ENCODE results near the gene MNX1. TPM values are rescaled to one million over a fixed set of nuclear protein-coding genes. Genes with fewer than 3 reads are reported as not detected.

The MNX1 gene
- total RNA-seq, 1 donor from 2014 or later = 103 TPM

- no peak for DNase-seq (ENCODE audit: low spot score, unreplicated experiment)
- peaks cover 17% of the 10 kb centered on the region for H3K36me3 Mint-ChIP-seq (ENCODE audit: insufficient read depth)
- H3K9me3 Mint-ChIP-seq (ENCODE audit: low read depth) = no peaks in the 10 kb centered on the region
- H3K4me1 Mint-ChIP-seq (ENCODE audit: low read depth) = peaks cover 42% of the 10 kb centered on the region
- H3K27me3 Mint-ChIP-seq = peaks cover 18% of the 10 kb centered on the region
- peak overlapping the region; percentile 1 for H3K4me3 Mint-ChIP-seq (ENCODE audit: low read depth)
- TF ChIP-seq, protein P1, sequence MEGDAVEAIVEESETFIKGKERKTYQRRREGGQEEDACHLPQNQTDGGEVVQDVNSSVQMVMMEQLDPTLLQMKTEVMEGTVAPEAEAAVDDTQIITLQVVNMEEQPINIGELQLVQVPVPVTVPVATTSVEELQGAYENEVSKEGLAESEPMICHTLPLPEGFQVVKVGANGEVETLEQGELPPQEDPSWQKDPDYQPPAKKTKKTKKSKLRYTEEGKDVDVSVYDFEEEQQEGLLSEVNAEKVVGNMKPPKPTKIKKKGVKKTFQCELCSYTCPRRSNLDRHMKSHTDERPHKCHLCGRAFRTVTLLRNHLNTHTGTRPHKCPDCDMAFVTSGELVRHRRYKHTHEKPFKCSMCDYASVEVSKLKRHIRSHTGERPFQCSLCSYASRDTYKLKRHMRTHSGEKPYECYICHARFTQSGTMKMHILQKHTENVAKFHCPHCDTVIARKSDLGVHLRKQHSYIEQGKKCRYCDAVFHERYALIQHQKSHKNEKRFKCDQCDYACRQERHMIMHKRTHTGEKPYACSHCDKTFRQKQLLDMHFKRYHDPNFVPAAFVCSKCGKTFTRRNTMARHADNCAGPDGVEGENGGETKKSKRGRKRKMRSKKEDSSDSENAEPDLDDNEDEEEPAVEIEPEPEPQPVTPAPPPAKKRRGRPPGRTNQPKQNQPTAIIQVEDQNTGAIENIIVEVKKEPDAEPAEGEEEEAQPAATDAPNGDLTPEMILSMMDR (IDR thresholded peaks at IDR 0.05; ENCODE audit: unreplicated experiment) = no peak
- H3K27ac Mint-ChIP-seq = peak overlapping the region; percentile 35
Measured at GRCh38 chr7:156993925-156994235, 16.6 kb downstream of the MNX1 start.

- Mint-ChIP-seq H3K27ac (peak overlapping the region; percentile 35), H3K27me3 (peaks cover 18% of the 10 kb centered on the region), H3K9me3 (ENCODE audit: low read depth) (no peaks in the 10 kb centered on the region), H3K4me1 (ENCODE audit: low read depth) (peaks cover 42% of the 10 kb centered on the region), H3K36me3 (ENCODE audit: insufficient read depth) (peaks cover 19% of the 10 kb centered on the region), H3K4me3 (ENCODE audit: low read depth) (peak overlapping the region; percentile 1)
- DNase-seq (ENCODE audit: low spot score, unreplicated experiment) = no peak
- TF ChIP-seq, protein P1 (IDR thresholded peaks at IDR 0.05; ENCODE audit: unreplicated experiment) = no peak
Measured at GRCh38 chr7:156993021-156993924, 17.2 kb downstream of the MNX1 start.

GRCh38 chr7:156989766-156990535 lies 20.5 kb downstream of the MNX1 start:
- H3K27ac Mint-ChIP-seq = peak overlapping the region; percentile 89
- H3K4me3 Mint-ChIP-seq (ENCODE audit: low read depth) = no peak overlapping the region
- no peaks in the 10 kb centered on the region for H3K9me3 Mint-ChIP-seq (ENCODE audit: low read depth)
- no peak for DNase-seq (ENCODE audit: low spot score, unreplicated experiment)
- H3K36me3 Mint-ChIP-seq (ENCODE audit: insufficient read depth) = peaks cover 11% of the 10 kb centered on the region
- TF ChIP-seq, protein P1 (IDR thresholded peaks at IDR 0.05; ENCODE audit: unreplicated experiment) = no peak
- H3K27me3 Mint-ChIP-seq = peaks cover 2% of the 10 kb centered on the region
- peaks cover 40% of the 10 kb centered on the region for H3K4me1 Mint-ChIP-seq (ENCODE audit: low read depth)

GRCh38 chr7:156988343-156989185 lies 21.9 kb downstream of the MNX1 start:
- H3K27ac Mint-ChIP-seq = peak overlapping the region; percentile 89
- DNase-seq (ENCODE audit: low spot score, unreplicated experiment) = no peak
- H3K27me3 Mint-ChIP-seq = peaks cover 2% of the 10 kb centered on the region
- H3K4me3 Mint-ChIP-seq (ENCODE audit: low read depth) = peak overlapping the region; percentile 29
- peaks cover 35% of the 10 kb centered on the region for H3K4me1 Mint-ChIP-seq (ENCODE audit: low read depth)
- TF ChIP-seq, protein P1 (IDR thresholded peaks at IDR 0.05; ENCODE audit: unreplicated experiment) = no peak
- H3K36me3 Mint-ChIP-seq (ENCODE audit: insufficient read depth) = peaks cover 11% of the 10 kb centered on the region
- H3K9me3 Mint-ChIP-seq (ENCODE audit: low read depth) = no peaks in the 10 kb centered on the region

GRCh38 chr7:156986378-156986777 lies 24.1 kb downstream of the MNX1 start:
- Mint-ChIP-seq H3K4me3 (ENCODE audit: low read depth) (no peak overlapping the region), H3K9me3 (ENCODE audit: low read depth) (no peaks in the 10 kb centered on the region), H3K27ac (no peak overlapping the region), H3K4me1 (ENCODE audit: low read depth) (peaks cover 30% of the 10 kb centered on the region), H3K27me3 (peaks cover 2% of the 10 kb centered on the region), H3K36me3 (ENCODE audit: insufficient read depth) (peaks cover 11% of the 10 kb centered on the region)
- TF ChIP-seq, protein P1 (IDR thresholded peaks at IDR 0.05; ENCODE audit: unreplicated experiment) = no peak
- DNase-seq (ENCODE audit: low spot score, unreplicated experiment) = no peak
